Esophagus muscularis mucosa (tissue), 3 donors: ENCODE data around the gene HEATR5A.

Experiments used
- CTCF ChIP-seq, 3 experiments: fragments of 200-600 bp in 2 of 3; fragments of 450-650 bp in 1 of 3; sonication (generic) in 2 of 3; IDR thresholded peaks; one replicate each; pipeline ENCODE4 v1.5.1; 2017 to 2019; ENCODE audit warnings: antibody characterized with exemption in 3 of 3, mild to moderate bottlenecking in 2 of 3, moderate library complexity in 1 of 3
- POLR2A ChIP-seq: fragments of 450-650 bp; IDR thresholded peaks from one replicate; pipeline ENCODE4 v1.6.1; 2017; ENCODE audit warnings: antibody characterized with exemption, moderate library complexity, mild to moderate bottlenecking, low read depth

GRCh38 chr14:31256534-31257243 lies 163.7 kb downstream of the HEATR5A start:
- TF ChIP-seq CTCF (IDR thresholded peaks at IDR 0.05): no peak
- TF ChIP-seq POLR2A: no peak
